ENCODE results near the gene ANTXR2.

The ANTXR2 gene

GRCh38 chr4:80103629-80104028, 30.6 kb upstream of the ANTXR2 start:
- H3K9ac ChIP-seq (ENCODE audit: low read length) = no peak overlapping the region
- no peaks in the 10 kb centered on the region for H3K27me3 ChIP-seq (ENCODE audit: control insufficient read depth, insufficient read depth, low read length)
- no peaks in the 10 kb centered on the region for H3K36me3 ChIP-seq (ENCODE audit: control insufficient read depth, insufficient read depth, low read length)
- peaks cover 9% of the 10 kb centered on the region; the same call in 1 of the 2 replicates for H3K9me3 ChIP-seq (ENCODE audit: control insufficient read depth, insufficient read depth, low read depth, low read length)
- H3K4me1 ChIP-seq (ENCODE audit: control insufficient read depth, insufficient read depth, low read length) = no peaks in the 10 kb centered on the region
- H3K27ac ChIP-seq (ENCODE audit: low read depth, low read length) = no peak overlapping the region
- H3K4me3 ChIP-seq (ENCODE audit: low read depth, low read length) = no peak overlapping the region

GRCh38 chr4:80101792-80102116, 28.7 kb upstream of the ANTXR2 start:
- H3K27ac ChIP-seq (ENCODE audit: low read depth, low read length) = no peak overlapping the region
- no peaks in the 10 kb centered on the region for H3K27me3 ChIP-seq (ENCODE audit: control insufficient read depth, insufficient read depth, low read length)
- H3K4me3 ChIP-seq (ENCODE audit: low read depth, low read length) = no peak overlapping the region
- no peaks in the 10 kb centered on the region for H3K4me1 ChIP-seq (ENCODE audit: control insufficient read depth, insufficient read depth, low read length)
- no peaks in the 10 kb centered on the region for H3K36me3 ChIP-seq (ENCODE audit: control insufficient read depth, insufficient read depth, low read length)
- H3K9ac ChIP-seq (ENCODE audit: low read length) = no peak overlapping the region
- H3K9me3 ChIP-seq (ENCODE audit: control insufficient read depth, insufficient read depth, low read depth, low read length) = peaks cover 3% of the 10 kb centered on the region; the same call in 1 of the 2 replicates

DNA sequence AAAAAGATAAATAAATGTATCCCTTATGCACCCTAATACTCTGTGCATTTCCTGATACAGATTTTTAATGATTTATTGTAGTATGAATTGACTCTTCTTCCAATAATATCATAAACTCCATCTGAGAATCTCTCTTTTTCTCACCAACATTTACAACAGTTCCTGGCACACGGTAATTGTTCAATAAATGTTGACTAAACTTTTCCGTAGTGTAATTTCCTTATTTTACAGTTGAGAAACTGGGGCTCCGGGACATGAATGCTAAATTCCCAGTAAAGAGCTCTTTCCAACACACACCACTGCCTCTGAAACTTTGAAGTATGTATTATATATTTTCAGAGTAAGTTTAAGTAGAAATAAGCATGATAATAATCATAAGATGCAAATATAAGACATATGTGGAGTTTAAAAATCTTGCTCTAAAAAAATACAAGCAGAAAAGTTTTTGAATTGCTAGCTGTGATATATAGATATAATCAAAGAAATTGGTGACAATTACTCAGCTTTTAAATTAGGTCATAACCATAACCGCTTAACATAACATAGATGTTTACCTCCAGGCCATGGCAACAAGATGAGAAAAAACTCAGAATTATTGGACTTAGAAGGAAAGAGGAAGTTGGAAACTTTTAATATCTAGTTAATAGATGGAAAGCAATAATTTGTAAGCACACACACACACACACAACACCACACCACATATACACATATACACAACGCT, 28.2 kb upstream of the ANTXR2 start:
- no peaks in the 10 kb centered on the region for H3K4me1 ChIP-seq (ENCODE audit: control insufficient read depth, insufficient read depth, low read length)
- peaks cover under 1% of the 10 kb centered on the region; the same call in 1 of the 2 replicates for H3K9me3 ChIP-seq (ENCODE audit: control insufficient read depth, insufficient read depth, low read depth, low read length)
- no peak overlapping the region for H3K27ac ChIP-seq (ENCODE audit: low read depth, low read length)
- no peaks in the 10 kb centered on the region for H3K27me3 ChIP-seq (ENCODE audit: control insufficient read depth, insufficient read depth, low read length)
- H3K9ac ChIP-seq (ENCODE audit: low read length) = no peak overlapping the region
- H3K36me3 ChIP-seq (ENCODE audit: control insufficient read depth, insufficient read depth, low read length) = no peaks in the 10 kb centered on the region
- H3K4me3 ChIP-seq (ENCODE audit: low read depth, low read length) = no peak overlapping the region

DNA sequence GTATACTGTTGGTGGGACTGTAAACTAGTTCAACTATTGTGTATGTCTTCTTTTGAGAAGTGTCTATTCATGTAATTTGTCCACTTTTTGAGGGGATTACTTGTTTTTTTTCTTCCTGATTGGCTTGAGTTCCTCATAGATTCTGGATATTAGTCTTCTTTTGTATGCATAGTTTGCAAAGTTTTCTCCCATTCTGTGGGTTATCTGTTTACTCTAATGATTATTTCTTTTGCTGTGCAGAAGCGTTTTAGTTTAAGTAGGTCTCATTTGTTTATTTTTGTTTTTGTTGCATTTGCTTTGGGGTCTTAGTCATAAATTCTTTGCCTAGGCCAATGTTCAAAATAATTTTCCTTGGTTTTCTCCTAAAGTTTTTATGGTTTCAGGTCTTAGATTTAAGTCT, 26.6 kb upstream of the ANTXR2 start:
- H3K27ac ChIP-seq (ENCODE audit: low read depth, low read length) = no peak overlapping the region
- H3K36me3 ChIP-seq (ENCODE audit: control insufficient read depth, insufficient read depth, low read length) = no peaks in the 10 kb centered on the region
- no peaks in the 10 kb centered on the region for H3K9me3 ChIP-seq (ENCODE audit: control insufficient read depth, insufficient read depth, low read depth, low read length)
- H3K27me3 ChIP-seq (ENCODE audit: control insufficient read depth, insufficient read depth, low read length) = no peaks in the 10 kb centered on the region
- H3K4me3 ChIP-seq (ENCODE audit: low read depth, low read length) = no peak overlapping the region
- H3K9ac ChIP-seq (ENCODE audit: low read length) = no peak overlapping the region
- no peaks in the 10 kb centered on the region for H3K4me1 ChIP-seq (ENCODE audit: control insufficient read depth, insufficient read depth, low read length)

- H3K9me3 ChIP-seq (ENCODE audit: control insufficient read depth, insufficient read depth, low read depth, low read length) = no peaks in the 10 kb centered on the region
- no peak overlapping the region for H3K27ac ChIP-seq (ENCODE audit: low read depth, low read length)
- no peak overlapping the region for H3K9ac ChIP-seq (ENCODE audit: low read length)
- H3K4me1 ChIP-seq (ENCODE audit: control insufficient read depth, insufficient read depth, low read length) = no peaks in the 10 kb centered on the region
- no peaks in the 10 kb centered on the region for H3K36me3 ChIP-seq (ENCODE audit: control insufficient read depth, insufficient read depth, low read length)
- no peaks in the 10 kb centered on the region for H3K27me3 ChIP-seq (ENCODE audit: control insufficient read depth, insufficient read depth, low read length)
- no peak overlapping the region for H3K4me3 ChIP-seq (ENCODE audit: low read depth, low read length)
Observed at GRCh38 chr4:80098635-80099034, 25.6 kb upstream of the ANTXR2 start.

- Histone ChIP-seq H3K4me1 (ENCODE audit: control insufficient read depth, insufficient read depth, low read length) (no peaks in the 10 kb centered on the region), H3K27ac (ENCODE audit: low read depth, low read length) (no peak overlapping the region), H3K27me3 (ENCODE audit: control insufficient read depth, insufficient read depth, low read length) (no peaks in the 10 kb centered on the region), H3K9me3 (ENCODE audit: control insufficient read depth, insufficient read depth, low read depth, low read length) (no peaks in the 10 kb centered on the region), H3K4me3 (ENCODE audit: low read depth, low read length) (no peak overlapping the region), H3K36me3 (ENCODE audit: control insufficient read depth, insufficient read depth, low read length) (no peaks in the 10 kb centered on the region), H3K9ac (ENCODE audit: low read length) (no peak overlapping the region)
Observed at GRCh38 chr4:80097400-80098177, 24.6 kb upstream of the ANTXR2 start.

GRCh38 chr4:80096175-80096850, 23.3 kb upstream of the ANTXR2 start:
- no peak overlapping the region for H3K4me3 ChIP-seq (ENCODE audit: low read depth, low read length)
- no peaks in the 10 kb centered on the region for H3K27me3 ChIP-seq (ENCODE audit: control insufficient read depth, insufficient read depth, low read length)
- no peak overlapping the region for H3K9ac ChIP-seq (ENCODE audit: low read length)
- H3K4me1 ChIP-seq (ENCODE audit: control insufficient read depth, insufficient read depth, low read length) = no peaks in the 10 kb centered on the region
- no peaks in the 10 kb centered on the region for H3K36me3 ChIP-seq (ENCODE audit: control insufficient read depth, insufficient read depth, low read length)
- H3K27ac ChIP-seq (ENCODE audit: low read depth, low read length) = no peak overlapping the region
- no peaks in the 10 kb centered on the region for H3K9me3 ChIP-seq (ENCODE audit: control insufficient read depth, insufficient read depth, low read depth, low read length)

DNA sequence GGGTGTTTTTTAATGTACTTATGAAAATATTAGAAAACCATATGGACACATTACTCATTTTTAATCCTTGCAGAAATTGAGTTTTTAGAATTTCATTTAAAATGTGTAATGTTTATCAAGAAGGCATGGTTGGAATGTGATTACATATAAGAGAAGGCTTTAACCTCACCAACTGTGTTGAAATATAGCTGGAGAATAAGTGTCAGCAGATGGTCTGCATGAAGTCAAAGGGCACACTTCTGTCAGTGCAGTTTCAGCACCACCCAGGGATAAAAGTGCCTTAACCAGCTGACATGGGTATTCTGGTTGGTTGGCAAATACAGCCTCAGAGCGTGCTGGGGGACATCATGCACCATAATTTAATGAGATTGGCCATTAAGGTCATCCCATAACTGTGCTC, 21.2 kb upstream of the ANTXR2 start:
- Histone ChIP-seq H3K4me1 (ENCODE audit: control insufficient read depth, insufficient read depth, low read length) (no peaks in the 10 kb centered on the region), H3K4me3 (ENCODE audit: low read depth, low read length) (no peak overlapping the region), H3K36me3 (ENCODE audit: control insufficient read depth, insufficient read depth, low read length) (no peaks in the 10 kb centered on the region), H3K9ac (ENCODE audit: low read length) (no peak overlapping the region), H3K27ac (ENCODE audit: low read depth, low read length) (no peak overlapping the region), H3K9me3 (ENCODE audit: control insufficient read depth, insufficient read depth, low read depth, low read length) (no peaks in the 10 kb centered on the region), H3K27me3 (ENCODE audit: control insufficient read depth, insufficient read depth, low read length) (no peaks in the 10 kb centered on the region)

DNA sequence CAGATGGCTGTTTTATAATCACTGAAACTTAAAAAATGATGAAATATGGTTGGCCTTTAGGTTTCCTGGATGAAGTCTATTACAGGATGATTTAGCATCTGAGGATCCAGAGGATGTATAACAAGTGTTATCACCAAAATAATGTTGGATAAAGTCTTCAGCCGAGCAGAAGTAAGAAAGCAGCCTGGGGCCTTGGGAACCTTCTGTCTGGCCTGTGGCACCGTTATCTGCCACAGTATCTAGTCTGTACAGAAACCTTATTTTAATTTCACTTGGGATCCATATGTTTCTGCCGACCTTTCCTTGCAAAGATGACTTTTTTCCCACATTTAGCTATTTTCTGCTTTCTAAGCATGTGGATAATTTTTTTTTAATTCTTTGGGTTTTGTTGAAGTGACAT, 20.5 kb upstream of the ANTXR2 start:
- Histone ChIP-seq H3K9ac (ENCODE audit: low read length) (no peak overlapping the region), H3K4me1 (ENCODE audit: control insufficient read depth, insufficient read depth, low read length) (no peaks in the 10 kb centered on the region), H3K36me3 (ENCODE audit: control insufficient read depth, insufficient read depth, low read length) (no peaks in the 10 kb centered on the region), H3K27ac (ENCODE audit: low read depth, low read length) (no peak overlapping the region), H3K9me3 (ENCODE audit: control insufficient read depth, insufficient read depth, low read depth, low read length) (no peaks in the 10 kb centered on the region), H3K27me3 (ENCODE audit: control insufficient read depth, insufficient read depth, low read length) (no peaks in the 10 kb centered on the region), H3K4me3 (ENCODE audit: low read depth, low read length) (no peak overlapping the region)

DNA sequence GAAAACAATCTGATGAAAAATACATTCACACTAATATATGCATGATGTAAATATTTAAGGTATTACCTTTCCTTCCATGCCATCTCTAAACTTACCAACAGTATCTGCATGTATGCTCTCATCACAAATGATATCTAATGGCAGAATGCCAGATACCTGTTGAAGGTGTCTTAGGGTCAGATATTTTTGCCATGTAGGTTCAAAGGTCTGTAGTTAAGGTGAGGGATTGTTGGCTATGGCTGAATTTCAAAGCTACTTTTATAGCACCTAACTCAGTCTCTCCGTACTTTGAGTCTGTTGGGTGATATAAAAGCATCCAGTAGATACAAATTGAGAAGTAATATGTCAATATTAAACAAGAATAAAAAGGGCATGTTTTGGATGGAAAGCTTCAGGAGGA, 19.8 kb upstream of the ANTXR2 start:
- no peaks in the 10 kb centered on the region for H3K4me1 ChIP-seq (ENCODE audit: control insufficient read depth, insufficient read depth, low read length)
- H3K27ac ChIP-seq (ENCODE audit: low read depth, low read length) = no peak overlapping the region
- H3K4me3 ChIP-seq (ENCODE audit: low read depth, low read length) = no peak overlapping the region
- H3K36me3 ChIP-seq (ENCODE audit: control insufficient read depth, insufficient read depth, low read length) = no peaks in the 10 kb centered on the region
- no peaks in the 10 kb centered on the region for H3K27me3 ChIP-seq (ENCODE audit: control insufficient read depth, insufficient read depth, low read length)
- H3K9ac ChIP-seq (ENCODE audit: low read length) = no peak overlapping the region
- no peaks in the 10 kb centered on the region for H3K9me3 ChIP-seq (ENCODE audit: control insufficient read depth, insufficient read depth, low read depth, low read length)

GRCh38 chr4:80092088-80092487, 19.1 kb upstream of the ANTXR2 start:
- Histone ChIP-seq H3K27me3 (ENCODE audit: control insufficient read depth, insufficient read depth, low read length) (no peaks in the 10 kb centered on the region), H3K9ac (ENCODE audit: low read length) (no peak overlapping the region), H3K36me3 (ENCODE audit: control insufficient read depth, insufficient read depth, low read length) (no peaks in the 10 kb centered on the region), H3K9me3 (ENCODE audit: control insufficient read depth, insufficient read depth, low read depth, low read length) (no peaks in the 10 kb centered on the region), H3K4me3 (ENCODE audit: low read depth, low read length) (no peak overlapping the region), H3K27ac (ENCODE audit: low read depth, low read length) (no peak overlapping the region), H3K4me1 (ENCODE audit: control insufficient read depth, insufficient read depth, low read length) (no peaks in the 10 kb centered on the region)
